Activated CD8-positive, alpha-beta memory T cell treated with anti-CD3 and anti-CD28 coated beads, Interleukin-2, amount 50 U/mL, for 1 hour (primary cell): ENCODE measurements around the gene FOXK2.

Experiments used
- DNase-seq: peaks from one replicate; pipeline ENCODE4 v3.0.0-alpha.2; 2020; ENCODE audit errors: extremely low read depth

Gene FOXK2

DNA sequence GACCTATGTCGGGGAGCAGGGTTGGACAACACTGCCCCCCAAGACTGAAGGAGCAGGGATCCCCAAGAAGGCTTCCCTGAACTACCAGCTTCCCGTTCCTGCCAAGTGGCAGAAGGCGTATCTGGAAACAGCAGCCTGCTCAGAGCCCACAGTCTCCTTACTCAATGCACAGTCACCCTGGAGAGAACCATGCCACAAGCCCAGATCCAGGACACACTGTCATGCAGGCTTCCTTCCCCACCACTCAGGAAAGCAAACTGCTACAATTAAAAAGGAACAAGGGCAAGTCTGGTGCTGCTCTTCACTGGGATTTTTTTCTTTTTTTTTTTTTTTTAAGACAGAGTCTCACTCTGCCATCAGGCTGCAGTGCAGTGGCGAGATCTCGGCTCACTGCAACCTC, 120.5 kb downstream of the FOXK2 start:
- DNase-seq: no peak

DNA sequence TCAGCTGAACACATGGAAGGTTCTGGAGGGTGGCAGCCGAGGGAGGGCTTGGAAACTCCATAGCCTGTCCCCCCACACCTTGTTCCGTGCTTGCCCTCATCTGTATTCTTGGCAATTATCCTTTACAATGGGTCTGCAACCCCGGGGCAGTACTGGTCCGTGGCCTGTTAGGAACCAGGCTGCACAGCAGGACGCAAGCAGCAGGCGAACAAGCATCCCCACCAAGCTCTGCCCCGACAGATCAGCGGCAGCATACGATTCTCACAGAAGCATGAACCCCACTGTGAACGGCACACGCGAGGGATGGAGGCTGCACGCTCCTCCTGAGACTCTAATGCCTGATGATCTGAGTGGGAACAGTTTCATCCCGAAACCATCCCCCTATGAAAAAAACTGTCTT, 122.5 kb downstream of the FOXK2 start:
- DNase-seq: no peak

DNA sequence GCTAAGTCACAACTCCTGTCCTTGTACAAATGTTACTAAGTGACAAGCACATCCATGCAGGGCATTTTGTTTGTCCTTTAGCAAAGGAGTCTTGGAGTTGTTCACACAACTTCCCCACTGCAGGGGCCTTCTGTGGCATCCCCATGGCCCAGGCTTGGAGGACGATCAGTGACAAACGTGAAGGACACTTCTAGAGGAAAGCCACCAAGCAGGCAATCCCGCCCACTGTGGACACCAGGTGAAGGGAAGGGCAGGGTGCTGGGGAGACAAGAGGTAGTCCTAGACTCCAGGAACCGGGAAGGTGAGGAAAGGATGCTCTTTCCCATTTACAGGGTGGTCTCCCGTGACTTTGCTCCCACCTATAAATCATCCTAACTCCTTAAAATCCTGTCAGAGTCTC, 124.6 kb downstream of the FOXK2 start:
- no peak for DNase-seq

DNA sequence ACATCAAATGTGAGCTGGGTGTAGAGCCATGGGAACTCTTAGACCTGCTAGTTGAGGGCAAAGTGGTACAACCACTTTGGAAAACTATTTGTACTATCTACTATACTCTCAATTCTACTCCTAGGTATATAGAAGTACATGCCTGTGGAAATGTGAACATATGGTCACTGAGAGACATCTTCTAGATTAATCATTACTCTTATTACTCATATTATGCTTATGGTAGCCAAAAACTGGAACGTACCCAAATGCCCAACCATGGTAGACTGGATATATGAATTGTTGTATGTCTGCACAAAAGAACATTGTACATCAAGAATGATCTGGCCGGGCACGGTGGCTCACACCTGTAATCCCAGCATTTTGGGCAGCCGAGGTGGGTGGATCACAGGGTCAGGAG, 126.0 kb downstream of the FOXK2 start:
- no peak for DNase-seq

DNA sequence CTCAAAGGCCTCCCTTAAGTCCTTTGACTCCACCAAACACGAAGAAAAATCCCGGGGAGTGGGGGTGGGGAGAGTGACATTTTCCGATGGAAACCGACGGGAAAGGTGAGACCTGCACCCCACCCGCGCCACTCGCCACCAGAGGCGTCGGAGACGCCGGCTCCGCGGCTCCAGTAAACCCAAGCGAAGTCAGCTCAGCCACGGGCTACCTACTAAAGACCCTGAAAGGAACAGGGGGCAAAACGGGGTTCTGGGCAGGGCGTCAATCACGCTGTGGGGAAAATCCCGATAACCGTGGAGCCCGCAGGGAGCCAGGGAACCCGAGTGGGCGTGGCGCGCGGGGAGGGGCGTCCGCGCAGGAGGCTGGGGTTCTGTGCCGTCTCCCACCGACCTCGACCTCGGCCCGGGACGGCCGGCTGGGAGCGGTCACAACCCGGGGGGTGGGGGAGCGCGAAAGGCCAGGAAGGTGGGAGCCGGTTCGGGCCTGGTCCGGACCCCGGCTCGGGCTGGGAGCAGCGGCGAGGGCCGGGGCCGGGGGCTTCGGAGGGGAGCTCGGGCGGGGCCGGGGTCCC, 128.1 kb downstream of the FOXK2 start:
- DNase-seq: no peak

DNA sequence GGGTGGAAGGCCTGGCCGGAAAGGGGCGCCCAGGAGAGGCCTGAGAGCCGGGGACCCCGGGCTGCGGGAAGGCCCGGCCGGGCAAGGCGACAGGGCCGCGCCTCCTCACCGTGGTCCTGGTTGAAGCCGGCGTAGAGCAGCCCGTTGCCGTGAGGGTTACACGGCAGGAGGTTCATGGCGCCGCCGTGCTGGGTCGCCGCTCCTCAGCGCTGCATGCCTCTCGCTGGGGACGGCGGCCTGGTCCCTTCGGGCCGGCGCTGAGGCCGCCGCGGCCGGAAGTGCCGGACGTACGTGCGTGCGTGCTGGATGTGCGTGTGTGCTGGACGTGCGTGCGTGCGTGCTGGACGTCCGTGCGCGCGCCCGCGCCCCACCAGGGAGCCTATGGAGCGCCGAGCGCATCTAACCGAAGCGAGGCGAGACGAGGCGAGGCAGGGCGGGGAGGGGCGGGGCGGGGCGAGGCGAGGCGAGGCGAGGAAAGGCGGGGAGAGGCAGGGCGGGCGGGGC, 128.7 kb downstream of the FOXK2 start, which contains the start of gene WDR45B:
Gene WDR45B, minus strand, starts transcription at position 280 of the 504 bp plus-strand sequence. Its CDS starts 104 bp downstream, at position 176.
- peak; percentile 61 for DNase-seq

DNA sequence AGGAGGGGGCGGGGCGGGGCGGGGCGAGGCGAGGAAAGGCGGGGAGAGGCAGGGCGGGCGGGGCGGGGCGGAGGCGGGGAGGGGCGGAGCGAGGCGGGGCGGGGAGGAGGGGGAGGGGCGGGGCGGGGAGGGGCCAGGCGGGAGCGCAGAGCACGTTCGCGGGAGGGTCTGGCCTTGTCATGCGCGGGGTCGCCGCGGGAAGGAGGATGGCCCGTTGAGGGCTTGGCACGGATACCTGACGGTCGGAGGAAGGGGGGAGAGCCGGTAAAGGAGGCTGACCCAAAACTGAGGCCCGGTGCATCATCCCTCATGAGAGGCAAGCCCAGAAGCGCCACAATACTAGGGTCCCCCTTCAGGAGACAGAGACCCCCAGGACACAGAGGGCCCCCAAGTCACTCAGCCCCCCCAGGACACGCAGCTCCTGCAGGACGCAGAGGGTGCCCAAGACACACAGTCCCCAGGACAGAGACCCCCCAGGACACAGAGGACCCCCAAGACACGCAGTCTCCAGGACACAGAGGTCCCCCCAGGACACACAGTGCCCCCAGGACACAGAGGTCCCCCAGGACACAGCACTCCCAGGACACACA, 129.3 kb downstream of the FOXK2 start:
- DNase-seq: no peak

DNA sequence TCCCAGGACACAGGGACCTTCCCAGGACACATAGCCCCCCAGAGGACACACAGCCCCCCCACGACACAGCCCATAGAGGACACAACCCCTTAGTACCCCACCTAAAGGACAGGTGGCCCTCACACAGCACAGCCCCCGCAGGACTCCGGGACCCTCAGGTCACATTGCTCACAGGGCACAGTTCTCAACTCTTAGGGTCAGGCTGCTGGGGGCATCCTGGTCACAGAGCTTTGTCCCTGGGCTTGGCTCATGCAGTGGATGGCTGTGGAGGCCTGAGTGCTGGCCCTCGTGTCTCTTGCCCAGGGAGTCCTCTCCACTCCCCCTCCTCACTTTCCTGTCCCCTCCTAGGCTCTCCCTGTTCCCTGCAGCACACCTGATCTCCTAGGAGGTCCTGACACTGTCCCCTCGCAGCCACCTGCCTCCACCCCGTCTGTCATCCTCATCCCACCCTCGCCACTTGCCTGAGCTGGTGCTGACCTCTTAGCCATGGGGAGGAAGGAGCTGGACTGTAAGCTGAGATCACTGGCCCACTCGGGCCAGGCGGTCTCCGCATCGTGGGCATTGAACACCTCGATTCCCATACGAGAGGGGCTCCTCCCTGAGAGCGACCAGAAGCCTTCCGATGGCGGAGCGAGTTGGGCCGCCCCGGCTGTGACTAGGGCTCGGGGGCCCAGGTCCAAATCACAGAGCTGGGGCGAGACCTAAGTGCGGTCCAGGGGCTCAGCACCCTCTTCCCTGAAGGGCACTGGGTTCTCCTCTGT, 130.1 kb downstream of the FOXK2 start:
- DNase-seq: no peak

DNA sequence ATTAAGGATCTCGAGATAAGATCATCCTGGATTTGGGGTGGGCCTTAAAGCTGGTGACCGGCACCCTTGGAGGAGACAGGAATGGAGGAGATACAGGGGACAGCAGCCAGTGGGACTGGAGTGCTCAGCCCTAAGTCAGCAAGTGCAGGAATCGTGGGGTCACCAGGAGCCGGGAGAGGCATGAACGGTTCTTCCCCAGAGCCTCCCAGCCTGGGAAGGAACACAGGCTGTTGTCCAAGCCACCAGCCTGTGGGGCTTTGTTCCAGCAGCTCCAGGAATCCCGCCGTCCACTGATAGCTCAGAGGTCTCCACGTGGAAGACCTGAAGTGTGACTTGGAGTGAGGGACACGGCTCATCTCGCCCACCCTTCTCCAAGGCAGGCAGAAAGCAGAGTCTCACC, 131.2 kb downstream of the FOXK2 start:
- DNase-seq: no peak

DNA sequence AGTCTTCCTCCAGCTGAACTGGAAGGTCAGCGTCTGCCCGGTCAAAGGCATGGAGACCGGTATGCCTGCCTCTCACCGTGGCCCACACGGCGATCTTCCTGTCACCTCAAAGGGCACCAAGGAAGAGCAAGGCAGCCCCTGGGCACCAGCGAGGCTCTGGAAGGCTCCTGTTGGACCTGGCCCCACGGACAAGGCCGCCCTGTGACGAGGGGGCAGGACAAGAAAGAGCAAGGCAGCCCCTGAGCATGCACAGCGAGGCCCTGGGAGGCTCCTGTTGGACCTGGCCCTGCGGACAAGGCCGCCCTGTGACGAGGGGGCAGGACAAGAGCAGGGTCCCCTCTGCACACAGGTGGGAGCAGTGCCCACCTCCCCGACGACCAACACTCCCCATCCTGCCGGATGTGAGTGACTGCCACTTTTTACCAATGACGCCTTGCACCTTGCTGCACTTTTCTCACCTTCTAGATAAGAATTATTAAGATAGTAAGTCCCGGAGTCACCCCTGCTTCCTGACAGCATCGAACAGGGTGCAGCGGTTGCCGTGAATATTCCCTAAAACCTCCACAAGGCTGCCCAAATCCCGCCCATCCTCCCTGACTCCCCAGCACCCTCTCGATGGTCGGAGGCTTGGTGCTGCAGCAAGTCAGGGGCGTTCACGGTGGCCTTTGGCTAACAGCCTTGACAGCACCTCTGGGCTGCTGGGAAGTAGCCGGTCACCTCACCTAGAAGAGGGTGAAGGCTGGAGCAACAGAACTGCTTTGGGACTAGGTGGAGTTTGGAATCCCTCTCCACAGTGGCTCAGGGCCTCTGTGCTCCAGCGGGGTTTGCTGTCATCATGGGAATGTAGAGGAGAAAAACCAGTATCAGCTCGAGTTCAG, 134.4 kb downstream of the FOXK2 start:
- DNase-seq: no peak
